Left lung (tissue), 10 donors: ENCODE results near the gene TCTA. TPM values are rescaled to one million over a fixed set of nuclear protein-coding genes. Genes with fewer than 3 reads are reported as not detected.
"Not testable (repeated sequence)": the region's sequence is repeated elsewhere in the genome, so short reads cannot be mapped to it uniquely, and the experiment has no call there.

ENCODE experiments used
- ATAC-seq: fragments of 200-7000 bp; cut with Tn5 transposase; one replicate; pipeline ENCODE4 v1.9.1; 2020; ENCODE audit warnings: moderate library complexity
- DNase-seq, 4 donors: peaks; one replicate each; pipeline ENCODE4 v3.0.0-alpha.2; 2013 to 2020
- H3K27ac ChIP-seq, 2 donors: fragments of 200-600 bp; sonication (generic) in 1 of 2; one replicate each; pipeline versions ENCODE4 v1.5.0 to v1.8.0; 2020 to 2021
- H3K27me3 ChIP-seq, 2 donors: fragments of 200-600 bp; sonication (generic) in 1 of 2; one replicate each; pipeline versions ENCODE4 v1.5.0 to v1.8.0; 2020 to 2021
- H3K36me3 ChIP-seq, 2 donors: fragments of 200-600 bp; sonication (generic) in 1 of 2; one replicate each; pipeline versions ENCODE4 v1.5.0 to v1.8.0; 2020 to 2021
- H3K4me1 ChIP-seq, 2 donors: fragments of 200-600 bp; one replicate each; pipeline ENCODE4 v1.8.0; 2021
- H3K4me3 ChIP-seq, 2 donors: fragments of 200-600 bp; sonication (generic) in 1 of 2; one replicate each; pipeline versions ENCODE4 v1.5.0 to v1.8.0; 2020 to 2021; ENCODE audit warnings: mild to moderate bottlenecking in 1 of 2
- H3K9me3 ChIP-seq, 2 donors: fragments of 200-600 bp; sonication (generic) in 1 of 2; one replicate each; pipeline versions ENCODE4 v1.5.0 to v1.8.0; 2020 to 2021
- CTCF ChIP-seq, 2 donors: fragments of 200-600 bp; sonication (generic) in 1 of 2; IDR thresholded peaks; one replicate each; pipeline versions ENCODE4 v1.5.0 to v1.8.0; 2021; ENCODE audit warnings: antibody characterized with exemption in 2 of 2
- intact Hi-C, 2 donors: fragments of 100-400 bp; cut with DNase I; formaldehyde crosslinking; loops; one replicate each; pipeline versions ENCODE4 v1.11.2 to v1.14.2; 2022
- polyA plus RNA-seq, 6 donors: library from polyadenylated mRNA; unstranded; fragments of 120-200 nt; gene quantifications; one replicate each; pipeline ENCODE4 v1.2.1, GENCODE V29; 2013; ENCODE audit not compliant: insufficient read length in 6 of 6
- total RNA-seq, 2 donors: library from RNA; stranded (reverse); fragmentation: NEBNext Ultra II Directional; extraction: Animal tissue kit (Norgen Biotek cat#: 25700); gene quantifications; one replicate each; pipeline ENCODE4 v1.2.1, GENCODE V29; 2021
- donor health status: DM: no; HTN: yes; CAD: no.
- donor health status: DM: no; HTN: no; CAD: no.

The TCTA gene
- total and polyA plus RNA-seq, 8 donors, result 17.7 to 41.5 (median 20.5) TPM

DNA sequence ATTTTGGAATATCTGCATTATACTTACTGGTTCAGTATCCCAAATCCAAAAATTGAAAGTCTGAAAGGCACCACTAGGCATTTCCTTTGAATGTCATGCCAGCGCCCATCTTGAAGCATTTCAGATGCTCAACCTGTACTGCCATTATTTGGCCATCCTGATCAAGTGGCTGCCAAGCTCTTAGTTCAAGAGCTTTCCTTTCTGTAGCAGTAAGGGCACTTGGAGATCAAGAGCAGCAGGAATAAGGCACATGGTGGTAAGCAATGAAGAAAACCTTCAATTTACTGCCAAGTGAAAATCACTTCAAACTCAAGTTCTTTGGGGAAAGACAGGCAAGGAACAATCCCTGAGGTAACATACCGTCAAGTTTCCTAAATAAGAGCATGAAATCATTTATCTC, 10.5 kb upstream of the TCTA start:
- peaks cover 33 to 97% of the 10 kb centered on the region in 2 donors for H3K4me1 ChIP-seq
- no peaks in the 10 kb centered on the region for H3K9me3 ChIP-seq
- H3K4me3 ChIP-seq, result no peak overlapping the region
- DNase-seq, result peak in 1 of 4 donors; percentile 64
- TF ChIP-seq CTCF (IDR thresholded peaks at IDR 0.05), result no peak
- intact Hi-C loops, result no loop called here
- peak overlapping the region in 1 of 2 donors; percentile 63 for H3K27ac ChIP-seq
- H3K36me3 ChIP-seq, result peaks cover 0 to 15% of the 10 kb centered on the region in 2 donors
- ATAC-seq, result peak; percentile 79
- H3K27me3 ChIP-seq, result no peaks in the 10 kb centered on the region

GRCh38 chr3:49403891-49404290, 8.3 kb upstream of the TCTA start:
- Histone ChIP-seq H3K36me3 (peaks cover 0 to 13% of the 10 kb centered on the region in 2 donors), H3K27ac (no peak overlapping the region), H3K9me3 (no peaks in the 10 kb centered on the region), H3K4me1 (peaks cover 43 to 97% of the 10 kb centered on the region in 2 donors), H3K4me3 (no peak overlapping the region), H3K27me3 (no peaks in the 10 kb centered on the region)
- no peak for TF ChIP-seq CTCF (IDR thresholded peaks at IDR 0.05)
- no peak for ATAC-seq
- no peak for DNase-seq
- intact Hi-C loops, result no loop called here

DNA sequence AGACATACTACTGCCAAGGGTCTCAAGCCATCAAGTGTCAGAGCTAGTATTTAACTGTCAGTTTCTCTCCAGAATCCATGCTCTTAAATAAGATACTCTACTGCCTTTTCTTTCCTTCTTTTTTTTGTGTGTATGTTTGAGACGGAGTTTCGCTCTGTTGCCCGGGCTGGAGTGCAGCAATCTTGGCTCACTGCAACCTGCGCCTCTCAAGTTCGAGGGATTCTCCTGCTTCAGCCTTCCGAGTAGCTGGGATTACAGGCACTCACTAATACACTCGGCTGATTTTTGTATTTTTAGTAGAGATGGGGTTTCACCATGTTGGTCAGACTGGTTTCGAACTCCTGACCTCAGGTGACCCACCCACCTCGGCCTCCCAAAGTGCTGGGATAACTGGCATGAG, 6.7 kb upstream of the TCTA start:
- peaks cover 0 to 13% of the 10 kb centered on the region in 2 donors for H3K36me3 ChIP-seq
- ATAC-seq, result peak; percentile 29
- intact Hi-C loops, DNase-seq, H3K9me3 ChIP-seq, H3K4me3 ChIP-seq, H3K27me3 ChIP-seq: not testable (repeated sequence)
- H3K27ac ChIP-seq, result peak overlapping the region; percentile 54 to 61
- H3K4me1 ChIP-seq, result peaks cover 51 to 97% of the 10 kb centered on the region in 2 donors

- intact Hi-C loops, result no loop called here
- peaks cover 39 to 86% of the 10 kb centered on the region in 2 donors for H3K4me1 ChIP-seq
Observed at GRCh38 chr3:49406571-49407565, 5.4 kb upstream of the TCTA start.

More at GRCh38 chr3:49406571-49407565, 5.4 kb upstream of the TCTA start:
- peak overlapping the region in 1 of 2 donors; percentile 4 for H3K4me3 ChIP-seq
- peaks cover 0 to 13% of the 10 kb centered on the region in 2 donors for H3K36me3 ChIP-seq
- H3K9me3 ChIP-seq, result no peaks in the 10 kb centered on the region
- H3K27me3 ChIP-seq, result no peaks in the 10 kb centered on the region
- peak overlapping the region; percentile 54 to 61 for H3K27ac ChIP-seq
- DNase-seq, result no peak
- ATAC-seq, result no peak
- TF ChIP-seq CTCF (IDR thresholded peaks at IDR 0.05), result no peak
